Body of pancreas (tissue), 4 donors: ENCODE data around the gene MTCH1. TPM values are rescaled to one million over a fixed set of nuclear protein-coding genes. Genes with fewer than 3 reads are reported as not detected.

Experiments used
- ATAC-seq: fragments of 150-250 bp; one replicate; pipeline ENCODE4 v1.9.1; 2016
- DNase-seq, 4 donors: peaks; one replicate each; pipeline ENCODE4 v3.0.0-alpha.2; 2019
- H3K27ac ChIP-seq, 4 donors: fragments of 200-600 bp; sonication (generic); 1 replicate in 3 of 4; 2 replicates in 1 of 4; pipeline versions ENCODE4 v1.5.1 to v1.6.1; 2016 to 2019; ENCODE audit warnings: mild to moderate bottlenecking in 1 of 4, mixed read lengths in 1 of 4, moderate library complexity in 1 of 4
- H3K27me3 ChIP-seq, 2 donors: fragments of 200-600 bp; sonication (generic); one replicate each; pipeline ENCODE4 v1.6.0; 2016; ENCODE audit warnings: mild to moderate bottlenecking in 1 of 2
- H3K36me3 ChIP-seq, 2 donors: fragments of 200-600 bp; sonication (generic); replicated peaks in 1 of 2; 2 replicates each; pipeline ENCODE4 v1.5.1; 2016; ENCODE audit warnings: low read depth in 2 of 2; ENCODE audit not compliant: insufficient read depth in 1 of 2
- H3K4me1 ChIP-seq: fragments of 200-600 bp; sonication (generic); one replicate; pipeline ENCODE4 v1.6.0; 2016
- H3K4me3 ChIP-seq, 2 donors: fragments of 200-600 bp; sonication (generic); 1 replicate in 1 of 2; 2 replicates in 1 of 2; pipeline ENCODE4 v1.5.1; 2016 to 2019
- H3K9me3 ChIP-seq, 3 donors: fragments of 200-600 bp; sonication (generic); 1 replicate in 2 of 3; 2 replicates in 1 of 3; pipeline ENCODE4 v1.5.1; 2016
- POLR2A ChIP-seq, 3 donors: fragments of 450-650 bp; IDR thresholded peaks; one replicate each; pipeline ENCODE4 v1.6.1; 2016; ENCODE audit warnings: antibody characterized with exemption in 3 of 3, mild to moderate bottlenecking in 2 of 3
- WGBS, 2 donors: methylation state at CpG; one replicate each; pipeline ENCODE4 v1.1.5; 2017; 5-methylcytosine and 5-hydroxymethylcytosine counted together
- intact Hi-C: fragments of 100-400 bp; cut with DNase I; formaldehyde crosslinking; loops from one replicate; pipeline ENCODE4 v1.15.1; 2023
- total RNA-seq, 2 donors: library from RNA; depleted of rRNA; stranded (reverse); fragments of >200 nt; gene quantifications; one replicate each; pipeline ENCODE4 v1.1.0, GENCODE V29; 2016
- TF ChIP-seq, protein P1 (sequence below), 7 experiments: fragments of 450-650 bp in 4 of 7; fragments of 200-600 bp in 3 of 7; sonication (generic) in 3 of 7; IDR thresholded peaks; one replicate each; pipeline ENCODE4 v1.5.1; 2016 to 2019; ENCODE audit warnings: antibody characterized with exemption in 7 of 7

MTCH1 gene
- total RNA-seq, 2 donors from 2014 or later, result 152 to 198 TPM

DNA sequence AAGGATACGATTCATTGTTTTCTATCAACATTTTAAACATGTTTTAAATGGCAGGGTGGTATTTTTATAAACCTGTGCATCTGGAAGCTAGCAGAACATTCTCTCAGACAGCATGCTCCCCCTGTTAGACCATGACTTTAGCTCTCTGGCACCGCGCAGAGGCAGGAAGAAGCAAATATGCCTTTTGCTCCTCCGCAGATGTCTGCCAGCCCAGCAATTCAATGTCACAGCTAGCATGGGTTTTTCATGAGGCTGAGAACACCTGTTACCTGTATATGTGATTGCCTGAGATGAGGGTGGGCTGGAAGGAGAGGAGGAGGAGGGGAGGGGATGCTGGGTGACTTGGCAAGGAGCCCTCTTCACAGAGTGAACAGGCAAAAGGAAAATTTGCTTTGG lies 6.7 kb downstream of the MTCH1 start:
- ATAC-seq (peak; percentile 73), DNase-seq (peak; percentile 61 to 82 (median 76))
- 29 to 31% methylated on average over 4 of the region's 4 CpGs for WGBS, 2 donors
- TF ChIP-seq POLR2A (IDR thresholded peaks at IDR 0.05), result no peak
- TF ChIP-seq, protein P1, sequence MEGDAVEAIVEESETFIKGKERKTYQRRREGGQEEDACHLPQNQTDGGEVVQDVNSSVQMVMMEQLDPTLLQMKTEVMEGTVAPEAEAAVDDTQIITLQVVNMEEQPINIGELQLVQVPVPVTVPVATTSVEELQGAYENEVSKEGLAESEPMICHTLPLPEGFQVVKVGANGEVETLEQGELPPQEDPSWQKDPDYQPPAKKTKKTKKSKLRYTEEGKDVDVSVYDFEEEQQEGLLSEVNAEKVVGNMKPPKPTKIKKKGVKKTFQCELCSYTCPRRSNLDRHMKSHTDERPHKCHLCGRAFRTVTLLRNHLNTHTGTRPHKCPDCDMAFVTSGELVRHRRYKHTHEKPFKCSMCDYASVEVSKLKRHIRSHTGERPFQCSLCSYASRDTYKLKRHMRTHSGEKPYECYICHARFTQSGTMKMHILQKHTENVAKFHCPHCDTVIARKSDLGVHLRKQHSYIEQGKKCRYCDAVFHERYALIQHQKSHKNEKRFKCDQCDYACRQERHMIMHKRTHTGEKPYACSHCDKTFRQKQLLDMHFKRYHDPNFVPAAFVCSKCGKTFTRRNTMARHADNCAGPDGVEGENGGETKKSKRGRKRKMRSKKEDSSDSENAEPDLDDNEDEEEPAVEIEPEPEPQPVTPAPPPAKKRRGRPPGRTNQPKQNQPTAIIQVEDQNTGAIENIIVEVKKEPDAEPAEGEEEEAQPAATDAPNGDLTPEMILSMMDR (IDR thresholded peaks at IDR 0.05), result peak; percentile 33 to 78 (median 72)
- H3K9me3 ChIP-seq, result no peaks in the 10 kb centered on the region
- intact Hi-C loops, result loop anchor here (5.0 kb wide), 1 partner anchor 87 kb away; no protein-coding TSS in a partner anchor
- peaks cover 27 to 29% of the 10 kb centered on the region in 2 donors for H3K36me3 ChIP-seq
- H3K27ac ChIP-seq, result peak overlapping the region in 2 of 4 donors; percentile 22 to 23
- H3K27me3 ChIP-seq, result no peaks in the 10 kb centered on the region
- H3K4me3 ChIP-seq, result no peak overlapping the region
- H3K4me1 ChIP-seq, result peaks cover 50% of the 10 kb centered on the region

DNA sequence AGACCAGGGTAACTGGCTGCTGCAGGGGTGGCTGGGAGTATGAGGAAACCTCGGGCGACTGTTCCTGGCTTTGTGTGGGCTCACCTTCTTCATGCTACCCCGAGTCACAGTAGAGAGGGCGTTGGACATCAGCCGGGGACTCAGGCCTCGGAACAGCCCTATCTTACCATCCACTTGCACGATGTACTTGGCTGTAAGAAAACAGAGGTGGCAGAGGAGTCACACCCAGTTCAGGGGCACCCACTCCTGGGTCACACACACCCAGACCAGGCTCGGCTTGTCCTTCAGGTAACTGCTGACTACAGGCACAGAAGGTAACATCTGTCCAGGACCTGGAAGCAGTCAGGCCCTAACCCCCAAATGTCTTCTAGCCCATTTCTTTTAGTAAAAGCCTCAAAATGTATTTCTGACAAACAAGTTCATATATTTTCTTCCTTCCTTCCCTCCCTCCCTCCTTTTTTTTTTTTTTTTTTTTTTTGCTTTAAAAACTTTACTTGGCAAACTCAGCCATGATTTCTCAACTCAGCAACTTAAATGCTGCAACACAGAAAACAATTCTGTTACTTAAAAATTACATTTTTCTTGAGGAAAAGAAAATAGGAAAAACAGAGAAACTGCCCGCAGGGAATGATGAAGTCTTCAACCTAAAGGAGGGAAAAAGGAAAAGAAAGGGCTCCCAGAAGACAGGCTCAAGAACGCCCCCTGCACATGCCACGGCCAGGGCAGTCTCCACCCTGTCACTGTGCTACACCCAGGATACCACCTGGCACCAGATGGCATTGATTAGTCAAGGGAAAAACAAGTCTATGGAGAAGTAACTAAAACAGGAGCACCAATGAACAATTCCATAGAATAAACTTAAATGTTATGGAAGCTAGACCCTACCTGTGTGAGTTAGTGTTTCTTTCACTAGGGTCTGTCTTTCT lies 7.3 kb downstream of the MTCH1 start:
- Histone ChIP-seq H3K36me3 (peaks cover 27 to 33% of the 10 kb centered on the region in 2 donors), H3K27me3 (no peaks in the 10 kb centered on the region), H3K27ac (peak overlapping the region in 1 of 4 donors; percentile 22), H3K4me1 (peaks cover 44% of the 10 kb centered on the region), H3K4me3 (no peak overlapping the region), H3K9me3 (no peaks in the 10 kb centered on the region)
- intact Hi-C loops, result loop anchor here (5.0 kb wide), 1 partner anchor 86 kb away; no protein-coding TSS in a partner anchor
- 65 to 84% methylated on average over 6 to 11 of the region's 11 CpGs for WGBS, 2 donors
- ATAC-seq (no peak), DNase-seq (no peak)
- TF ChIP-seq POLR2A (IDR thresholded peaks at IDR 0.05), result no peak
- TF ChIP-seq, protein P1 (IDR thresholded peaks at IDR 0.05), result no peak

GRCh38 chr6:36977470-36977941 lies 8.5 kb downstream of the MTCH1 start:
- Histone ChIP-seq H3K27me3 (no peaks in the 10 kb centered on the region), H3K36me3 (peaks cover 30 to 44% of the 10 kb centered on the region in 2 donors), H3K27ac (no peak overlapping the region), H3K9me3 (no peaks in the 10 kb centered on the region), H3K4me1 (peaks cover 33% of the 10 kb centered on the region), H3K4me3 (no peak overlapping the region)
- DNase-seq, result peak in 1 of 4 donors; percentile 39
- no peak for ATAC-seq
- intact Hi-C loops, result loop anchor here (5.0 kb wide), 1 partner anchor 85 kb away; no protein-coding TSS in a partner anchor
- TF ChIP-seq, protein P1 (IDR thresholded peaks at IDR 0.05), result peak in 6 of 7 experiments; percentile 20 to 34 (median 32)
- TF ChIP-seq POLR2A (IDR thresholded peaks at IDR 0.05), result no peak
- 77 to 90% methylated on average over 7 to 15 of the region's 16 CpGs for WGBS, 2 donors

DNA sequence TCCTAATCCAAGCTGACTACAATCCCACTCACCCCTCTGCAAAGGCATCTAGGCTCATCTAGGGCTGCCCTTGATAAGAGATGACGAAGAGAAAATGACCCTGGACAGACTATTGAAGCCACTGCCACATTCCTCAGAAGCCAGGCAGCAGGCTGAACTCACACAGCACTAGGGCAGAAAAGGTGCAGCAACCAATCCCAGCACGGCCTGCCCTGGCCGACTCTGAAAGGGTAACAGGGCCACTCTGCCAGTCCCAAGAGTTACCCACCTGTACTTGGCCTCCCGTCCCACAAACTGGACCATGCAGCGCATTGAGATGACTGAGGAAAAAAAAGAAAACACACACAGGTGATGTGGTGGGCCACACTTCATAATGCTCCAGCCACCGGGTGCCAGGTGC lies 9.1 kb downstream of the MTCH1 start:
- H3K36me3 ChIP-seq, result peaks cover 36 to 46% of the 10 kb centered on the region in 2 donors
- DNase-seq, result no peak
- no peaks in the 10 kb centered on the region for H3K9me3 ChIP-seq
- peaks cover 31% of the 10 kb centered on the region for H3K4me1 ChIP-seq
- no peak for ATAC-seq
- no peak overlapping the region for H3K4me3 ChIP-seq
- 91% methylated on average over 6 of the region's 6 CpGs for WGBS, 2 donors
- intact Hi-C loops, result loop anchor here (5.0 kb wide), 1 partner anchor 85 kb away; no protein-coding TSS in a partner anchor
- no peak overlapping the region for H3K27ac ChIP-seq
- H3K27me3 ChIP-seq, result no peaks in the 10 kb centered on the region
- TF ChIP-seq, protein P1 (IDR thresholded peaks at IDR 0.05), result no peak
- TF ChIP-seq POLR2A (IDR thresholded peaks at IDR 0.05), result no peak
